ENCODE data around the gene SPAG16. TPM values are rescaled to one million over a fixed set of nuclear protein-coding genes. Genes with fewer than 3 reads are reported as not detected.

Gene SPAG16
- total RNA-seq, 1 experiment from 2014 or later, result 16.6 TPM

DNA sequence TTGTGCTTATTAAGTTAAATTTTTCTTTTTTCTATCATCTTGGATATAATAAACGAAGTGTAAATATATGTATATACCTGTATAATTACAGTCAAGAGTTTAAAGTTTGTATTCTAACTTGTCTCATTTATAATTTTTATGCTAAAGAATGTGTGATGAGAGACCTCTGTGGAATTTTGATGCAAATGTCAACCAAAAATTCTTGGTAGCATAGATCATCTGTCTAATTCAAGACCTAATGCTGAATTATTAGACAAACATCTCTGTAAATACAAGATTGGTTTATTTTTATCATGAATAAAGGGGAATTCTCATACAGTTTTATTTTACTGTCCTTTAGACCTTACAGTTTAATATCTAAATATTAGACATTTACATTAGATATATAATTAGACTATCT, 977.4 kb downstream of the SPAG16 start:
- DNase-seq (ENCODE audit: low read depth), result no peak

- DNase-seq (ENCODE audit: low read depth), result no peak
Observed at GRCh38 chr2:214264171-214264570, 979.9 kb downstream of the SPAG16 start.

- no peak for DNase-seq (ENCODE audit: low read depth)
Observed at GRCh38 chr2:214265991-214266489, 981.8 kb downstream of the SPAG16 start.

GRCh38 chr2:214277880-214278279, 993.6 kb downstream of the SPAG16 start:
- no peak for DNase-seq (ENCODE audit: low read depth)

- no peak for DNase-seq (ENCODE audit: low read depth)
Observed at GRCh38 chr2:214286011-214286410, 1001.7 kb downstream of the SPAG16 start.

GRCh38 chr2:214293593-214293992, 1009.3 kb downstream of the SPAG16 start:
- no peak for DNase-seq (ENCODE audit: low read depth)

- DNase-seq (ENCODE audit: low read depth), result no peak
Observed at GRCh38 chr2:214294426-214294825, 1010.2 kb downstream of the SPAG16 start.

DNA sequence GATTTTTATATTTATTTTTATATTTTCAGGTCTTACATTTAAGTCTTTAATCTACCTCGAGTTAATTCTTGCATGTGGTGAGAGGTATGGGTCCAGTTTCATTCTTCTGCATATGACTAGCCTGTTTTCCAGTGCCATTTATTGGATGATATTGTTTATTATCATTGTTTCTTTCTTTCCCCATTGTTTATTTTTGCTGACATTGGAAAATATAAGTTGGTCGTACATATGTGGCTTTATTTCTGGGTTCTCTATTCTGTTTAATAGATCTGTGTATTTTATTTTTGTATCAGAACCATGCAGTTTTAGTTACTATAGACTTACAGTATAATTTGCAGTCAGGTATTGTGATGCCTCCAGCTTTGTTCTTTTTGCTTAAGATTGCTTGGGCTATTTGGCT, 1013.2 kb downstream of the SPAG16 start:
- no peak for DNase-seq (ENCODE audit: low read depth)

GRCh38 chr2:214310319-214310718, 1026.1 kb downstream of the SPAG16 start:
- DNase-seq (ENCODE audit: low read depth), result no peak

GRCh38 chr2:214311031-214311533, 1026.8 kb downstream of the SPAG16 start:
- DNase-seq (ENCODE audit: low read depth), result no peak

- no peak for DNase-seq (ENCODE audit: low read depth)
Observed at GRCh38 chr2:214311931-214312749, 1027.9 kb downstream of the SPAG16 start.

- no peak for DNase-seq (ENCODE audit: low read depth)
Observed at GRCh38 chr2:214315324-214315723, 1031.1 kb downstream of the SPAG16 start.

DNA sequence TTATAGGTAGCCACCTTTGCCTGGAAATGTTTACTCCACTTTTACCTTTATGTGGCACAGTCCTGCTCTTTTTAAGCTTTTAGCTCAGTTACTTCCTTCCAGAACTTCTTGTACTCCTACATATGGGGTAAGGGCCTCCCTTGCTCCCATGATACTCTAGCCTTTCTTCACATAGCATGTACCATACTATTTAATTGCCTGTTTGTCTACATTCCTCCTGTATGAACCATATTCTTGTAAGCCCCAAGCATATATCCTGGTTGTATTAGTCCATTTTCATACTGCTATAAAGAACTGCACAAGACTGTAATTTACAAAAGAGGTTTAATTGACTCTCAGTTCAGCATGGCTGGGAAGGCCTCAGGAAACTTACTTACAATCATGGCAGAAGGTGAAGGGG, 1035.9 kb downstream of the SPAG16 start:
- DNase-seq (ENCODE audit: low read depth), result no peak

DNA sequence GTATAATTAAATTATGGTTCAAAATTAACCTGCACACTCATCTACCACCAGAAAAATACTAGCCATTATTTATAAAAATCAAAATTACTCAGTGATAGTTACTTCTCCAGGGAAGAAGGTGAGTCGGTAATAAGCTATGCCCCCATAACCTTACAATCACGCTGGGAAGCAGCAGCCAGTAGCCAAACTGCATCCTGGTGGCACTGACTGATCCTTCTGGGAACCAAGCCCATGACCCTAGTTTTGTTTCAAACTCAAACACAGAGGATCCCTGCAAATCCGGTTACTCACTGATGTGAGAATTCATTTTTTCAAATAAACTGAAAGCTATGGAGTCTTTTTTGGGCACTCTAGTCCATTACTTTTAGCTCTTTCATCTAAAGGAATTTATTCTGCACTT, 1038.4 kb downstream of the SPAG16 start:
- DNase-seq (ENCODE audit: low read depth), result no peak

GRCh38 chr2:214325404-214325803, 1041.1 kb downstream of the SPAG16 start:
- DNase-seq (ENCODE audit: low read depth), result no peak

- DNase-seq (ENCODE audit: low read depth), result no peak
Observed at GRCh38 chr2:214328941-214329340, 1044.7 kb downstream of the SPAG16 start.

DNA sequence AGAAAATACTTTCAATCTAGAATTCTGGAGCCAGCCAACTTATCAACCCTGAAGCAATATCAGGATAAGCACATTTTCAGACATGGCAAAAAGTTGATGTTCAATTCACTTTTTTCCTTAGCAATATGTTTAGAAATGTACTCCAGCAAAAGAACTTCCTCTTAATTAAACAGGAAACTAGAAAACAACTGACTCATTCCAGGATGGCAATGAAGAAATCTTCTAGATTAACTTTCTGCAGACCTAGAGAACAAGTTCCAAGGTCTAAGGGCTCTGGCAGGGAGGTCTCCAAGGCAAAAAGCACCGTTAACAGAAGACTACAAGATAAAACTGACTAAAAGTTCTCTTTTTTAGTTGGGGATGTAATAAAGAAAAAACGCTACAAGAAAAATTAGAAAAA, 1057.4 kb downstream of the SPAG16 start:
- DNase-seq (ENCODE audit: low read depth), result no peak

GRCh38 chr2:214358506-214358905, 1074.2 kb downstream of the SPAG16 start:
- DNase-seq (ENCODE audit: low read depth), result no peak

DNA sequence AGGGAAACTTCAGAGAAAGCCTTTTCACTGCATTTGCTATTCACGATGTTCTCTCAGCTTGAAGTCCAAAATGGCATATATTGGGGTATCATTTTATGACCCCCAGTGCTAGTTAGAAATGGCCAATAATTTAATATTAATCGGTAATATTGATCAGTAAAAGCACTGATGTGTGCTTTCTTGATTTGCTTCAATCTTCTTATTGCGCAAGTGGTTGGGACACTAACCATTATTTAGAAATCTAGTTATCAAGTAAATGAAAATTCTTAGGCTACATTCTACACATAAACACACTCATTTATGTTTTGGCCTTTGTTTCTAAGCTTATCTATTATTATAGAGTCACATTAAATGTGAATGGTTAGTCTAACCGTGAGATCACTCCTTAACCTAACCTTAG, 1076.9 kb downstream of the SPAG16 start:
- no peak for DNase-seq (ENCODE audit: low read depth)

- no peak for DNase-seq (ENCODE audit: low read depth)
Observed at GRCh38 chr2:214365549-214365948, 1081.3 kb downstream of the SPAG16 start.

DNA sequence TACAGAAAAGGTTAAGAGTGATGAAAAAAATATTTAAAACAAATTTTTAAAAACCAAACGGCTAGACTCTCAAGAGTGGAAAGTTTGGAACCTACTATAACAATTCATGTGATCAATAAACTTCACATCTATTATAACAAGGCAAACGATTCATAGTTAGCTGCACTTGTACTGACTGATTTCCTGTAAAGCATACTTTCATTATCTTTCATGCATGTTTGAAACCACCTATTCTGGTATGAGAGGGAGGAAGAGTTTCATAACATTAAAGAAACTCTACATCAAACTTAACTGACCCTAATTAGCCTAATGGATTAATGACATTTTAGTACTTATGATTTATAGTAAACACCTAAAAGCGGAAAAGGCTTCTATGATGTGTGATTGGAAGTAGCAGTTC, 1082.9 kb downstream of the SPAG16 start:
- no peak for DNase-seq (ENCODE audit: low read depth)

GRCh38 chr2:214376618-214377285, 1092.5 kb downstream of the SPAG16 start:
- DNase-seq (ENCODE audit: low read depth), result no peak

GRCh38 chr2:214377286-214377624, 1093.0 kb downstream of the SPAG16 start:
- DNase-seq (ENCODE audit: low read depth), result no peak
